DND-41 (cell line): ENCODE measurements around the gene ADO.

ENCODE experiments used
- EZH2 ChIP-seq: IDR thresholded peaks from 3 replicates; pipeline ENCODE4 v1.6.1; 2012; ENCODE audit warnings: borderline replicate concordance, low read depth, mild to moderate bottlenecking, moderate library complexity, low read length, inconsistent platforms; ENCODE audit not compliant: severe bottlenecking
- TF ChIP-seq, protein P1 (sequence below): IDR thresholded peaks from 2 replicates; pipeline ENCODE4 v1.5.1; 2012; ENCODE audit warnings: borderline replicate concordance, low read length, moderate library complexity, mild to moderate bottlenecking; ENCODE audit not compliant: poor library complexity, severe bottlenecking; ENCODE audit errors: extremely low read depth

DNA sequence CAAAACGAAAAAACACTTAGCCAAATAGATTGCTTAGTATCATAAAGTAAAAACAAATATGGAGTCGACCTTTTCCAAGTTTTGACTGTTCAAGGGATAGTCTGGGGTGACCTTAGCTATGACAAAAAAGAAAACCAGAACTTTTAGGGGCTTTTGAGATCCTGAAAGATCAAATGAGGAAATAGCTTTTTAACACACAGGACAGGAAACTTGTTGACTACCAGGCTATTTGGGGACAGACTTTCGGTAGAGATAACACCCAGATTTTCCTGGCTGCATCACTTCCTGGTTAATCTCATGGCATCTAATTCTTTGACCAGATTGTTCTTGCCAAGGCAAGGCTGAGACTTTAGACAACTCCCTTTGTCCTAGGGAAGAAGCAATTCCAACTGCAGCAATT, 46.1 kb downstream of the ADO start:
- TF ChIP-seq, protein P1, sequence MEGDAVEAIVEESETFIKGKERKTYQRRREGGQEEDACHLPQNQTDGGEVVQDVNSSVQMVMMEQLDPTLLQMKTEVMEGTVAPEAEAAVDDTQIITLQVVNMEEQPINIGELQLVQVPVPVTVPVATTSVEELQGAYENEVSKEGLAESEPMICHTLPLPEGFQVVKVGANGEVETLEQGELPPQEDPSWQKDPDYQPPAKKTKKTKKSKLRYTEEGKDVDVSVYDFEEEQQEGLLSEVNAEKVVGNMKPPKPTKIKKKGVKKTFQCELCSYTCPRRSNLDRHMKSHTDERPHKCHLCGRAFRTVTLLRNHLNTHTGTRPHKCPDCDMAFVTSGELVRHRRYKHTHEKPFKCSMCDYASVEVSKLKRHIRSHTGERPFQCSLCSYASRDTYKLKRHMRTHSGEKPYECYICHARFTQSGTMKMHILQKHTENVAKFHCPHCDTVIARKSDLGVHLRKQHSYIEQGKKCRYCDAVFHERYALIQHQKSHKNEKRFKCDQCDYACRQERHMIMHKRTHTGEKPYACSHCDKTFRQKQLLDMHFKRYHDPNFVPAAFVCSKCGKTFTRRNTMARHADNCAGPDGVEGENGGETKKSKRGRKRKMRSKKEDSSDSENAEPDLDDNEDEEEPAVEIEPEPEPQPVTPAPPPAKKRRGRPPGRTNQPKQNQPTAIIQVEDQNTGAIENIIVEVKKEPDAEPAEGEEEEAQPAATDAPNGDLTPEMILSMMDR, result no peak
- no peak for TF ChIP-seq EZH2
